IMR-90 (cell line): ENCODE measurements around the gene TES. TPM values are rescaled to one million over a fixed set of nuclear protein-coding genes. Genes with fewer than 3 reads are reported as not detected.

ENCODE experiments used
- ATAC-seq: fragments of 200-7000 bp; cut with Tn5 transposase; 2 replicates; pipeline ENCODE4 v1.9.1; 2020; ENCODE audit warnings: low read depth, mild to moderate bottlenecking, moderate library complexity
- BruUV-seq: library from RNA; stranded (reverse); fragments of 400-500 nt; replicated peaks from 2 replicates; lab custom pipeline; 2021; lab: Mats Ljungman, UMichigan
- CTCF ChIA-PET: fragments of 300-600 bp; formaldehyde crosslinking; extraction: SDS; loops from one replicate; lab custom pipeline; 2021; ENCODE audit warnings: antibody characterized with exemption; lab: Yijun Ruan, JAX
- POLR2A ChIA-PET: fragments of 300-600 bp; sonication (Branson Sonifier 250); formaldehyde crosslinking; loops from one replicate; lab custom pipeline; 2022; ENCODE audit warnings: antibody characterized with exemption; ENCODE audit not compliant: unreplicated experiment; lab: Charles Lee
- DNase-seq: peaks from one replicate; pipeline ENCODE4 v3.0.0; 2013
- H2AFZ ChIP-seq: replicated peaks from 2 replicates; pipeline ENCODE3; 2013; ENCODE audit warnings: low read length, mild to moderate bottlenecking; ENCODE audit not compliant: poor library complexity
- H2AK5ac ChIP-seq: 2 replicates; pipeline ENCODE4 v1.6.1; 2013; ENCODE audit warnings: low read depth, low read length, inconsistent platforms
- H2AK9ac ChIP-seq: replicated peaks from 2 replicates; pipeline ENCODE3; 2013; ENCODE audit warnings: mild to moderate bottlenecking, low read depth, low read length, moderate library complexity; ENCODE audit not compliant: poor library complexity
- H2BK120ac ChIP-seq: 2 replicates; pipeline ENCODE4 v1.6.1; 2013; ENCODE audit warnings: low read depth, low read length, inconsistent platforms
- H2BK15ac ChIP-seq: 3 replicates; pipeline ENCODE4 v1.6.1; 2013; ENCODE audit warnings: low read depth, low read length, inconsistent platforms
- H2BK20ac ChIP-seq: 2 replicates; pipeline ENCODE4 v1.6.1; 2013; ENCODE audit warnings: low read depth, mild to moderate bottlenecking, inconsistent platforms, low read length, moderate library complexity
- H2BK5ac ChIP-seq: 2 replicates; pipeline ENCODE4 v1.6.1; 2013; ENCODE audit warnings: mild to moderate bottlenecking, low read depth, low read length, inconsistent platforms; ENCODE audit not compliant: poor library complexity, severe bottlenecking
- H3K14ac ChIP-seq: replicated peaks from 2 replicates; pipeline ENCODE4 v1.6.1; 2013; ENCODE audit warnings: low read depth, low read length, inconsistent platforms
- H3K18ac ChIP-seq: 2 replicates; pipeline ENCODE4 v1.6.1; 2013; ENCODE audit warnings: low read depth, low read length, control low read depth
- H3K23ac ChIP-seq: 2 replicates; pipeline ENCODE4 v1.6.1; 2013; ENCODE audit warnings: low read depth, low read length, inconsistent platforms
- H3K27ac ChIP-seq: 2 replicates; pipeline ENCODE4 v1.5.1; 2013; ENCODE audit warnings: mild to moderate bottlenecking, control low read depth, low read length; ENCODE audit not compliant: insufficient read depth
- H3K27me3 ChIP-seq: 2 replicates; pipeline ENCODE4 v1.6.1; 2013; ENCODE audit warnings: low read length; ENCODE audit not compliant: control insufficient read depth, insufficient read depth
- H3K36me3 ChIP-seq: 2 replicates; pipeline ENCODE4 v1.6.1; 2013; ENCODE audit warnings: low read length, mixed read lengths; ENCODE audit not compliant: control insufficient read depth, insufficient read depth
- H3K4ac ChIP-seq: 2 replicates; pipeline ENCODE4 v1.6.1; 2013; ENCODE audit warnings: low read depth, low read length, inconsistent platforms
- H3K4me1 ChIP-seq: 2 replicates; pipeline ENCODE4 v1.6.1; 2013; ENCODE audit warnings: low read length, mixed read lengths; ENCODE audit not compliant: control insufficient read depth, insufficient read depth
- H3K4me2 ChIP-seq: 2 replicates; pipeline ENCODE4 v1.6.1; 2013; ENCODE audit warnings: low read depth, mild to moderate bottlenecking, control low read depth, low read length, moderate library complexity
- H3K4me3 ChIP-seq: 2 replicates; pipeline ENCODE4 v1.5.1; 2013; ENCODE audit warnings: low read depth, mild to moderate bottlenecking, control low read depth, low read length, moderate library complexity; ENCODE audit not compliant: insufficient read depth
- H3K56ac ChIP-seq: 2 replicates; pipeline ENCODE4 v1.6.1; 2013; ENCODE audit warnings: low read length, inconsistent platforms; ENCODE audit not compliant: insufficient read depth; ENCODE audit errors: extremely low read depth
- H3K79me1 ChIP-seq, 2 experiments: 2 replicates each; pipeline ENCODE4 v1.6.1; 2013; ENCODE audit warnings: low read length in 2 of 2, inconsistent platforms in 1 of 2, low read depth in 1 of 2
- H3K9ac ChIP-seq: 2 replicates; pipeline ENCODE4 v1.6.1; 2013; ENCODE audit warnings: low read depth, low read length, control low read depth
- H3K9me1 ChIP-seq: 2 replicates; pipeline ENCODE4 v1.6.1; 2013; ENCODE audit warnings: low read length, inconsistent platforms; ENCODE audit not compliant: insufficient read depth
- H3K9me3 ChIP-seq: 2 replicates; pipeline ENCODE4 v1.6.1; 2013; ENCODE audit warnings: low read length; ENCODE audit not compliant: control insufficient read depth, insufficient read depth
- H4K20me1 ChIP-seq: 2 replicates; pipeline ENCODE4 v1.6.1; 2013; ENCODE audit warnings: low read length, inconsistent platforms; ENCODE audit not compliant: insufficient read depth
- H4K5ac ChIP-seq: 2 replicates; pipeline ENCODE4 v1.6.1; 2013; ENCODE audit warnings: mild to moderate bottlenecking, low read depth, low read length, control low read depth
- H4K8ac ChIP-seq, 2 experiments: 2 replicates each; pipeline ENCODE4 v1.6.1; 2013; ENCODE audit warnings: low read depth in 2 of 2, low read length in 2 of 2, control low read depth in 1 of 2, inconsistent platforms in 1 of 2
- H4K91ac ChIP-seq: 2 replicates; pipeline ENCODE4 v1.6.1; 2013; ENCODE audit warnings: low read depth, low read length, inconsistent platforms; ENCODE audit not compliant: insufficient read depth
- BHLHE40 ChIP-seq: fragments of 150-350 bp; IDR thresholded peaks from 2 replicates; pipeline ENCODE4 v1.6.1; 2016; ENCODE audit warnings: mild to moderate bottlenecking, low read depth, low read length
- CEBPB ChIP-seq: IDR thresholded peaks from 2 replicates; pipeline ENCODE4 v1.6.1; 2012; ENCODE audit warnings: low read depth, low read length, improper control_type of control experiment
- CHD1 ChIP-seq: IDR thresholded peaks from 2 replicates; pipeline ENCODE4 v1.6.1; 2012; ENCODE audit warnings: low read depth, low read length, improper control_type of control experiment
- CTCF ChIP-seq: conservative IDR thresholded peaks from 2 replicates; pipeline ENCODE4 v1.5.1; 2012; ENCODE audit warnings: mild to moderate bottlenecking, low read depth, low read length, improper control_type of control experiment
- ELK1 ChIP-seq: fragments of 150-350 bp; IDR thresholded peaks from 2 replicates; pipeline ENCODE4 v1.6.1; 2016; ENCODE audit warnings: low read depth, mild to moderate bottlenecking, low read length, moderate library complexity, borderline replicate concordance
- FOS ChIP-seq: fragments of 150-350 bp; IDR thresholded peaks from 2 replicates; pipeline ENCODE4 v1.6.1; 2016; ENCODE audit warnings: low read depth, low read length
- MXI1 ChIP-seq: IDR thresholded peaks from 2 replicates; pipeline ENCODE4 v1.6.1; 2012; ENCODE audit warnings: low read depth, mild to moderate bottlenecking, low read length, moderate library complexity, borderline replicate concordance
- NFE2L2 ChIP-seq: fragments of 150-350 bp; IDR thresholded peaks from 2 replicates; pipeline ENCODE4 v1.6.1; 2016; ENCODE audit warnings: low read depth, mild to moderate bottlenecking, low read length
- POLR2A ChIP-seq: IDR thresholded peaks from 2 replicates; pipeline ENCODE4 v1.6.1; 2012; ENCODE audit warnings: mild to moderate bottlenecking, low read depth, low read length
- RAD21 ChIP-seq: IDR thresholded peaks from 2 replicates; pipeline ENCODE4 v1.6.1; 2012; ENCODE audit warnings: low read length, improper control_type of control experiment
- RCOR1 ChIP-seq: IDR thresholded peaks from 2 replicates; pipeline ENCODE4 v1.6.1; 2012; ENCODE audit warnings: mild to moderate bottlenecking, low read length, improper control_type of control experiment; ENCODE audit not compliant: insufficient replicate concordance
- RFX5 ChIP-seq: IDR thresholded peaks from 2 replicates; pipeline ENCODE4 v1.8.0; 2012; ENCODE audit warnings: low read depth, mild to moderate bottlenecking, low read length, moderate library complexity
- SMC3 ChIP-seq: fragments of 150-350 bp; IDR thresholded peaks from 2 replicates; pipeline ENCODE4 v1.6.1; 2016; ENCODE audit warnings: low read depth, mild to moderate bottlenecking, antibody characterized with exemption, low read length, moderate library complexity
- WGBS, 2 experiments: methylation state at CpG; one replicate each; pipeline versions ENCODE4 v1.1.5 to v1.1.7; 2013; ENCODE audit warnings: missing lambda C conversion rate in 2 of 2; ENCODE audit not compliant: insufficient read length in 1 of 2; ENCODE audit errors: extremely low coverage in 2 of 2; 5-methylcytosine and 5-hydroxymethylcytosine counted together
- dilution Hi-C: fragments of 300-500 bp; cut with HindIII; formaldehyde crosslinking; loops from one replicate; pipeline ENCODE4 v1.14.3; 2018; ENCODE audit warnings: low sequenced_read_pairs; ENCODE audit not compliant: unreplicated experiment
- in situ Hi-C: fragments of 300-500 bp; cut with MboI; formaldehyde crosslinking; loops from 3 replicates; pipeline ENCODE4 v1.14.3; 2019; ENCODE audit warnings: low sequenced_read_pairs, inconsistent platforms, mixed read lengths
- intact Hi-C: fragments of 100-400 bp; cut with micrococcal nuclease; formaldehyde crosslinking; loops from 2 replicates; pipeline ENCODE4 v1.10.0; 2022
- polyA plus RNA-seq, 3 experiments: library from polyadenylated mRNA; depleted of rRNA; stranded (reverse); fragments of >200 nt; gene quantifications; 2 replicates each; pipeline ENCODE4 v1.2.3, GENCODE V29; 2012; ENCODE audit warnings: low replicate concordance in 1 of 3
- total RNA-seq: library from RNA; depleted of rRNA; stranded (reverse); fragments of >200 nt; gene quantifications from 2 replicates; pipeline ENCODE4 v1.2.3, GENCODE V29; 2012

Gene TES
- total and polyA plus RNA-seq, 2 of the 4 experiments (the other 2 are of a cell fraction): 54.0 to 83.3 TPM

GRCh38 chr7:116211006-116211912 lies 920 bp downstream of the TES start:
- H2AK9ac ChIP-seq: peak overlapping the region; percentile 81
- H3K9ac ChIP-seq: peak overlapping the region; percentile 78
- H4K5ac ChIP-seq: peak overlapping the region; percentile 50; the same call in 1 of the 2 replicates
- peak overlapping the region; percentile 86 for H3K4me3 ChIP-seq
- ChIA-PET CTCF (interaction anchor here (0.7 to 1.3 kb wide), 2 partner anchors 13 to 31 kb away, joined by 3 read pairs; no protein-coding TSS in a partner anchor), POLR2A (no interaction called here)
- no peaks in the 10 kb centered on the region for H3K36me3 ChIP-seq
- peak overlapping the region; percentile 92 for H4K91ac ChIP-seq
- DNase-seq: peak; percentile 91
- peak overlapping the region; percentile 55 for H3K27ac ChIP-seq
- 2% methylated on average over 12 of the region's 27 CpGs; no CpG with 5 or more reads in 1 of the 2 experiments for WGBS, 2 experiments
- peak overlapping the region; percentile 79 for H3K56ac ChIP-seq
- BruUV-seq: TSS peak; percentile 76
- no peaks in the 10 kb centered on the region for H3K9me3 ChIP-seq
- H2AK5ac ChIP-seq: peak overlapping the region; percentile 90
- H4K8ac ChIP-seq: peak overlapping the region; percentile 62 to 81
- peak overlapping the region; percentile 91 for H2AFZ ChIP-seq
- peak overlapping the region; percentile 55 for H2BK20ac ChIP-seq
- peak overlapping the region; percentile 83 for H3K23ac ChIP-seq
- peak overlapping the region; percentile 89 for H2BK120ac ChIP-seq
- peak overlapping the region; percentile 92 for H3K14ac ChIP-seq
- 0 out of 2 replicates have a peak, but pooled peaks cover 2% of the 10 kb centered on the region for H3K9me1 ChIP-seq
- no peaks in the 10 kb centered on the region; the same call in 1 of the 2 replicates for H4K20me1 ChIP-seq
- intact Hi-C loops: loop anchor here (2.0 kb wide), 1 partner anchor 22 kb away; no protein-coding TSS in a partner anchor
- in situ Hi-C loops: no loop called here
- no peaks in the 10 kb centered on the region for H3K27me3 ChIP-seq
- peak overlapping the region; percentile 61 for H2BK5ac ChIP-seq
- peak; percentile 76 for ATAC-seq
- peaks cover 2% of the 10 kb centered on the region for H3K4me1 ChIP-seq
- peak overlapping the region; percentile 97 for H3K4ac ChIP-seq
- dilution Hi-C loops: no loop called here
- peak overlapping the region; percentile 97 for H2BK15ac ChIP-seq
- peaks cover 10 to 42% of the 10 kb centered on the region in 2 experiments for H3K79me1 ChIP-seq
- peak overlapping the region; percentile 75 for H3K18ac ChIP-seq
- H3K4me2 ChIP-seq: peak overlapping the region; percentile 88
- TF ChIP-seq CHD1: no peak; the same call in 1 of the 2 replicates
- TF ChIP-seq RCOR1: no peak
- 0 out of 2 replicates have a peak, but pooled peaks have one; percentile 25 for TF ChIP-seq NFE2L2
- no peak for TF ChIP-seq CTCF
- no peak for TF ChIP-seq SMC3
- 0 out of 2 replicates have a peak, but pooled peaks have one; percentile 4 for TF ChIP-seq BHLHE40
- peak; percentile 84 for TF ChIP-seq FOS
- no peak for TF ChIP-seq MXI1
- no peak; the same call in 1 of the 2 replicates for TF ChIP-seq RAD21
- TF ChIP-seq ELK1: no peak
- peak; percentile 62 for TF ChIP-seq CEBPB
- no peak for TF ChIP-seq RFX5
- TF ChIP-seq POLR2A: peak; percentile 94
